Measurements from ENCODE around the gene NLRC3.

The NLRC3 gene

DNA sequence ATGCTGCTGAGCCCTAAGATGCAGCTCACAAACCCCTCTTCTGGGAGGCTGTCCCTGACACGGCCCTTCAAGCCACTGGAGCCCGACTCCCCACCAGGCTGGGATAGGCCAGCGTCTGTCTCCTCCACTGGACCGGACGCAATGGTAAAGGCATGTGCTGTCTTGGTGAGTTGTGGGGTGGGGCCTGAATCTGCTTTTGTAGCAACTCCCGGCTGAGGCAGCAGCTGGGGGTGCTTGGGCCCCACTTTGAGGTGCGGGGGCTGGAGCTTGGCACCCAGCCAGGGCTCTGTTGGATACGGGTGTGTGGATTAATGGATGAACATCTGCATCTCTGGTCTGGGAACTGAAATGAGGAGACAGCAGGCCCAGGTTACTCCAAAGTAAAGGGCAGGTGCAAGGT is 3.5 kb upstream of the NLRC3 start:
- ChIA-PET POLR2A (interaction anchor here (0.6 kb wide), 1 partner anchor 869 kb away, joined by 4 read pairs; no protein-coding TSS in a partner anchor), CTCF (interaction anchor here (1.7 kb wide), 1 partner anchor 36 kb away, joined by 3 read pairs; no protein-coding TSS in a partner anchor)
- Histone ChIP-seq H3K4me3 (ENCODE audit: control insufficient read depth in 1 of 7, extremely low read depth in 1 of 7, insufficient read depth in 4 of 7, low read depth in 2 of 7, low read length in 6 of 7) (peak overlapping the region in 1 of 7 experiments; percentile 2), H3K36me3 (ENCODE audit: control insufficient read depth in 4 of 4, insufficient read depth in 4 of 4, low read length in 3 of 4) (peaks cover 0 to 22% (median 12%) of the 10 kb centered on the region in 4 experiments), H3K27me3 (replicated peaks in 2 of 5; ENCODE audit: control insufficient read depth in 4 of 5, insufficient read depth in 5 of 5, low read length in 4 of 5) (no peaks in the 10 kb centered on the region), H3K27ac (ENCODE audit: insufficient read depth in 1 of 2, low read depth in 1 of 2, low read length in 2 of 2, poor library complexity in 1 of 2, severe bottlenecking in 2 of 2) (no peak overlapping the region), H3K9me3 (ENCODE audit: control extremely low read depth in 1 of 5, control insufficient read depth in 4 of 5, insufficient read depth in 2 of 5, low read depth in 1 of 5, low read length in 4 of 5) (no peaks in the 10 kb centered on the region), H3K4me1 (ENCODE audit: control extremely low read depth in 1 of 4, control insufficient read depth in 4 of 4, insufficient read depth in 4 of 4, low read length in 3 of 4) (peaks cover 5 to 64% (median 56%) of the 10 kb centered on the region in 4 experiments)
- no peak for DNase-seq
- WGBS (ENCODE audit: insufficient coverage) = 60% methylated on average over 2 of the region's 8 CpGs

DNA sequence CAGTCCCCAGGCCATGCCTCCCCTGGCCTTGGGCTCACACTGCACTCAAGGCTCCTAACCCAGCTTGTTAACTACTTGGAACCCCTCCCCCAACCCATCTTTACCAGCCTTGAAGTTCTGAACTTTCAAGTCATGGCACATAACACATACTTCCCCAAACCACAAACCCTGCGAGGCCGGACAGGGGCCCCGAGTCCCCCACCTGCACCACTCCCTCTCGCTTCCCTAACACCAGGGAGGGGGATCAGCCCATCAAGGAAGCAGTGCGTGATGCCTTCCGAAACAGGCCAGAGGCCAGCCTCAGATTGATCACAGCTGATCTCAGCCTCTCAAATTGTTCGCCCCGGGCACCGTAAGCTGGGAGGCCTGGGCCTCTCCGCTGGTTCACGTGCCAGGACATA is 3.0 kb upstream of the NLRC3 start:
- WGBS (ENCODE audit: insufficient coverage) = 3% methylated on average over 10 of the region's 11 CpGs
- POLR2A ChIA-PET = interaction anchor here (0.6 kb wide), 1 partner anchor 870 kb away, joined by 4 read pairs; no protein-coding TSS in a partner anchor
- peaks cover 5 to 69% (median 60%) of the 10 kb centered on the region in 4 experiments for H3K4me1 ChIP-seq (ENCODE audit: control extremely low read depth in 1 of 4, control insufficient read depth in 4 of 4, insufficient read depth in 4 of 4, low read length in 3 of 4)
- CTCF ChIA-PET = interaction anchor here (1.7 kb wide), 1 partner anchor 36 kb away, joined by 3 read pairs; no protein-coding TSS in a partner anchor
- no peaks in the 10 kb centered on the region for H3K27me3 ChIP-seq (replicated peaks in 2 of 5; ENCODE audit: control insufficient read depth in 4 of 5, insufficient read depth in 5 of 5, low read length in 4 of 5)
- peak overlapping the region in 4 of 7 experiments; percentile 2 to 33 (median 15) for H3K4me3 ChIP-seq (ENCODE audit: control insufficient read depth in 1 of 7, extremely low read depth in 1 of 7, insufficient read depth in 4 of 7, low read depth in 2 of 7, low read length in 6 of 7)
- H3K27ac ChIP-seq (ENCODE audit: insufficient read depth in 1 of 2, low read depth in 1 of 2, low read length in 2 of 2, poor library complexity in 1 of 2, severe bottlenecking in 2 of 2) = no peak overlapping the region
- H3K36me3 ChIP-seq (ENCODE audit: control insufficient read depth in 4 of 4, insufficient read depth in 4 of 4, low read length in 3 of 4) = peaks cover 0 to 22% (median 14%) of the 10 kb centered on the region in 4 experiments
- DNase-seq = peak; percentile 48 to 85 (median 81)
- H3K9me3 ChIP-seq (ENCODE audit: control extremely low read depth in 1 of 5, control insufficient read depth in 4 of 5, insufficient read depth in 2 of 5, low read depth in 1 of 5, low read length in 4 of 5) = no peaks in the 10 kb centered on the region

DNA sequence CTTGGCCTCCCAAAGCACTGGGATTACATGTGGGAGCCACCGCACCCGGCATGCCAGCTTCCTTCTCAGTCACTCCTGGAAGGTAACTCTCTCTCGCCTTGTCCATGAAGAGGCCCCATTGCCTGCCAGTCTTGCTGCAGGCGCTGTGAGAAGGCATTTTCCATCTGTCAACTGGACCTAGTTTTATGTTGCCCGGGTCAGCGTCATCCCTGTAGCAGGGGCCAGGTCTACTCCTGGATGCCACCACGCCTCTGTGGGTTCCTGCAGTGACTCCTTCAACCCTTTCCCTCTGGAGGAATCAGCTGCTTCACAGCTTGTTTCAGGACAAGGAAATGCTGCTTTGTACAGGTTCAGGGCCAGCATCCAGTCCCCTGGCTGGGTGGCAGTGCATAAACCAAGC is 2.6 kb upstream of the NLRC3 start:
- 62% methylated on average over 7 of the region's 7 CpGs for WGBS (ENCODE audit: insufficient coverage)
- Histone ChIP-seq H3K27ac (ENCODE audit: insufficient read depth in 1 of 2, low read depth in 1 of 2, low read length in 2 of 2, poor library complexity in 1 of 2, severe bottlenecking in 2 of 2) (no peak overlapping the region), H3K4me1 (ENCODE audit: control extremely low read depth in 1 of 4, control insufficient read depth in 4 of 4, insufficient read depth in 4 of 4, low read length in 3 of 4) (peaks cover 5 to 72% (median 64%) of the 10 kb centered on the region in 4 experiments), H3K27me3 (replicated peaks in 2 of 5; ENCODE audit: control insufficient read depth in 4 of 5, insufficient read depth in 5 of 5, low read length in 4 of 5) (no peaks in the 10 kb centered on the region), H3K4me3 (ENCODE audit: control insufficient read depth in 1 of 7, extremely low read depth in 1 of 7, insufficient read depth in 4 of 7, low read depth in 2 of 7, low read length in 6 of 7) (peak overlapping the region in 4 of 7 experiments; percentile 2 to 33 (median 15)), H3K36me3 (ENCODE audit: control insufficient read depth in 4 of 4, insufficient read depth in 4 of 4, low read length in 3 of 4) (peaks cover 0 to 22% (median 14%) of the 10 kb centered on the region in 4 experiments), H3K9me3 (ENCODE audit: control extremely low read depth in 1 of 5, control insufficient read depth in 4 of 5, insufficient read depth in 2 of 5, low read depth in 1 of 5, low read length in 4 of 5) (no peaks in the 10 kb centered on the region)
- ChIA-PET POLR2A (interaction anchor here (0.6 to 1.4 kb wide), 2 partner anchors 9 to 17 kb away, joined by 3 to 4 read pairs; no protein-coding TSS in a partner anchor), CTCF (no interaction called here)
- DNase-seq = no peak

DNA sequence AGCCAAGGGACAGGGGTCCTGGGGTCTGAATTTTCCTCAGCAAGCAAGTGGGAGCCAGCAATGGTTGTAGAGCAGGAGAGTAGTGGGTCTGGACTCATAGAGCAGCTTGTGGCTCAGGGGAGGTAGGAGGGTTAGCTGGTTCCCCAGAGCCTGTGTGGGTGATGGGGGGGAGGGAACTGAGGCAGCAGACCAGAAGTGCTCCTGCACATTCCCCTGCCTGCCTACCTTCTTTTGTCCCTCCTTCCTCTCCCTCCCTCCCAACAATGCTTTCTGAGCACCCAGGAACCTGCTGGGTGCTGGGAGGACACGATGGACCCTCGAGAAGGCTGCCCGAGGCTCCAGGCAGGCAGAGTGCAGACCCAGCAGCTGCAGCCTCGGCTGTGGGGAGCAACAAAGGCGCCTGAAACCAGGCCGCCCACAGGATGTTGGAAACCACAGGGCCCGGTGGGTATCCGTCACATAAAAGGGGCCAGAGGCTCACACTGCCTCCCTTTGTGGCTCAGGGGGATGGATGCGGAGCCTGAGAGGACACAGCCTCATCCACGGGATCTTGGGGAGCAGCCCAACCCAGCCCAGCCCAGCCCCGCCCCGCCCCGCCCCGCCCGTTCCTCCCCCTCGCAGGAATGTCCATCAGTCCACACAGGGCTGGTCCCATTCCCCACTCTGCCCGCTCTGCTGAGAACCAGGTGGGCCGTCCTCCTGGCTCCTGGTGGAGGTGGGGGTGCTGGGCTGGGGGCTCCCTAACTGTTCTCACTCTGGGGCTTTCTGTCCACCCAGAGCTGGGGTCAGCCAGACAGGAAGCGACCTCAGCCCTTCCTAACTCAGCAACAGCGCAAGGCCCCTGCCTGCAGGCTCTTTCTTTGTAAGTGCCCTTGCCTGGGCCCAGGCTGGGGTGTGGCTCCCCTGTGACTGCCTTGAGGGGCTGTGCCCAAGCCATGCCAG is 1.7 kb upstream of the NLRC3 start:
- ChIA-PET CTCF (interaction anchor here (0.6 kb wide), 1 partner anchor 1543 kb away, joined by 3 read pairs; no protein-coding TSS in a partner anchor), POLR2A (interaction anchor here (0.9 to 1.4 kb wide), 2 partner anchors 16 to 41 kb away, joined by 3 to 4 read pairs; no protein-coding TSS in a partner anchor)
- H3K27me3 ChIP-seq (replicated peaks in 2 of 5; ENCODE audit: control insufficient read depth in 4 of 5, insufficient read depth in 5 of 5, low read length in 4 of 5) = no peaks in the 10 kb centered on the region
- peaks cover 5 to 72% (median 64%) of the 10 kb centered on the region in 4 experiments for H3K4me1 ChIP-seq (ENCODE audit: control extremely low read depth in 1 of 4, control insufficient read depth in 4 of 4, insufficient read depth in 4 of 4, low read length in 3 of 4)
- no peaks in the 10 kb centered on the region for H3K9me3 ChIP-seq (ENCODE audit: control extremely low read depth in 1 of 5, control insufficient read depth in 4 of 5, insufficient read depth in 2 of 5, low read depth in 1 of 5, low read length in 4 of 5)
- WGBS (ENCODE audit: insufficient coverage) = 12% methylated on average over 11 of the region's 20 CpGs
- H3K4me3 ChIP-seq (ENCODE audit: control insufficient read depth in 1 of 7, extremely low read depth in 1 of 7, insufficient read depth in 4 of 7, low read depth in 2 of 7, low read length in 6 of 7) = peak overlapping the region in 6 of 7 experiments; percentile 7 to 67 (median 34)
- peaks cover 0 to 16% (median 11%) of the 10 kb centered on the region in 4 experiments for H3K36me3 ChIP-seq (ENCODE audit: control insufficient read depth in 4 of 4, insufficient read depth in 4 of 4, low read length in 3 of 4)
- peak overlapping the region in 1 of 2 experiments; percentile 32 for H3K27ac ChIP-seq (ENCODE audit: insufficient read depth in 1 of 2, low read depth in 1 of 2, low read length in 2 of 2, poor library complexity in 1 of 2, severe bottlenecking in 2 of 2)
- DNase-seq = peak; percentile 42 to 86 (median 83)

DNA sequence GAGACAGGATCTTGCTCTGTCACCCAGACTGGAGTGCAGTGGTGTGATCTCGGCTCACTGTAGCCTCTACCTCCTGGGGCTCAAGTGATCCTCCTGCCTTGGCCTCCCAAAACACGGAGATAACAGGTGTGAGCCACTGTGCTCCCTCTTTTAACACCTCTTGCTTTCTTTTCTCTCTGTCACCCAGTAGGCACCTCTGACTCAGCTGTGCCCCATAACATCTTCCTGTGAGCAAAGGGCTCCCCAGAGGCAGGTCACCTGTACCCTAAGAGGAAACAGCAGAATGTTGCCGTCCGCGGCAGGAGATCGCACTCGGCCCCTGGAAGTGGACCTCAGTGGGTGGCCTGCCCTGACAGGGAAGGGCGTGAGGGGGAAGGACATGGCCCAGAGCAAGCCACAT is 918 bp upstream of the NLRC3 start:
- H3K4me1 ChIP-seq (ENCODE audit: control extremely low read depth in 1 of 4, control insufficient read depth in 4 of 4, insufficient read depth in 4 of 4, low read length in 3 of 4) = peaks cover 5 to 72% (median 67%) of the 10 kb centered on the region in 4 experiments
- ChIA-PET POLR2A (interaction anchor here (0.6 to 1.4 kb wide), 4 partner anchors 15 to 872 kb away, joined by 3 to 4 read pairs (median 3); partner anchors contain the start of gene SLX4), CTCF (no interaction called here)
- H3K27ac ChIP-seq (ENCODE audit: insufficient read depth in 1 of 2, low read depth in 1 of 2, low read length in 2 of 2, poor library complexity in 1 of 2, severe bottlenecking in 2 of 2) = peak overlapping the region in 1 of 2 experiments; percentile 32
- 29% methylated on average over 7 of the region's 8 CpGs for WGBS (ENCODE audit: insufficient coverage)
- H3K4me3 ChIP-seq (ENCODE audit: control insufficient read depth in 1 of 7, extremely low read depth in 1 of 7, insufficient read depth in 4 of 7, low read depth in 2 of 7, low read length in 6 of 7) = peak overlapping the region in 4 of 7 experiments; percentile 33 to 67 (median 41)
- peak in 1 of 3 donors; percentile 28 for DNase-seq
- no peaks in the 10 kb centered on the region for H3K9me3 ChIP-seq (ENCODE audit: control extremely low read depth in 1 of 5, control insufficient read depth in 4 of 5, insufficient read depth in 2 of 5, low read depth in 1 of 5, low read length in 4 of 5)
- no peaks in the 10 kb centered on the region for H3K27me3 ChIP-seq (replicated peaks in 2 of 5; ENCODE audit: control insufficient read depth in 4 of 5, insufficient read depth in 5 of 5, low read length in 4 of 5)
- peaks cover 0 to 11% (median 10%) of the 10 kb centered on the region in 4 experiments for H3K36me3 ChIP-seq (ENCODE audit: control insufficient read depth in 4 of 4, insufficient read depth in 4 of 4, low read length in 3 of 4)

DNA sequence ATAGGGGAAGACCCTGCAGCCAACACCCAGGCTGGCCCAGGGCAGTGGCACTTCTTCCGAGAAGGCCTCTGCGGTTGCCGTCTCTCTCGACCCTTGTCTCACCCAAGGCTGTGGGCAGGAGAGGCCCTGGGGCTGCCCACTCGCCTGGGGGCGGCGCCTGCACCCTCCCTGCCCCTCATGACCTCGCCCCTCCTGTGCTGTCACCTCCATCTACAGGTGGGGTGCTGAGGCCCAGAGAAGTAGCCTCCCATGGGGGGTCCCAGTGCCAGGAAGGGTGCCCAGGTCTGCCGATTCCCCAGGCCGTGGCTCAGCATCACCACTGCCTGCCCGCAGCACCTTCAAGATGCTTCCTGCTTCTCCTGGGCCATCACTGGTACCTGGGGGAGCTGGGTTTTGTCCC is 992 bp downstream of the NLRC3 start:
- 10% methylated on average over 7 of the region's 11 CpGs for WGBS (ENCODE audit: insufficient coverage)
- Histone ChIP-seq H3K4me3 (ENCODE audit: control insufficient read depth in 1 of 7, extremely low read depth in 1 of 7, insufficient read depth in 4 of 7, low read depth in 2 of 7, low read length in 6 of 7) (peak overlapping the region in 6 of 7 experiments; percentile 50 to 86 (median 73)), H3K4me1 (ENCODE audit: control extremely low read depth in 1 of 4, control insufficient read depth in 4 of 4, insufficient read depth in 4 of 4, low read length in 3 of 4) (peaks cover 5 to 69% (median 63%) of the 10 kb centered on the region in 4 experiments), H3K27me3 (replicated peaks in 2 of 5; ENCODE audit: control insufficient read depth in 4 of 5, insufficient read depth in 5 of 5, low read length in 4 of 5) (no peaks in the 10 kb centered on the region), H3K27ac (ENCODE audit: insufficient read depth in 1 of 2, low read depth in 1 of 2, low read length in 2 of 2, poor library complexity in 1 of 2, severe bottlenecking in 2 of 2) (peak overlapping the region; percentile 47 to 81), H3K9me3 (ENCODE audit: control extremely low read depth in 1 of 5, control insufficient read depth in 4 of 5, insufficient read depth in 2 of 5, low read depth in 1 of 5, low read length in 4 of 5) (peaks cover 0 to 2% (median 0%) of the 10 kb centered on the region in 5 experiments), H3K36me3 (ENCODE audit: control insufficient read depth in 4 of 4, insufficient read depth in 4 of 4, low read length in 3 of 4) (peaks cover 0 to 6% (median 2%) of the 10 kb centered on the region in 4 experiments)
- ChIA-PET POLR2A (interaction anchor here (1.9 kb wide), 1 partner anchor 8 kb away, joined by 5 read pairs; no protein-coding TSS in a partner anchor), CTCF (no interaction called here)
- peak in 1 of 3 donors; percentile 36 for DNase-seq

All from common myeloid progenitor, CD34-positive (primary cell).